ENCODE results near the gene FLNC. TPM values are rescaled to one million over a fixed set of nuclear protein-coding genes. Genes with fewer than 3 reads are reported as not detected.

FLNC gene
- total RNA-seq (2022; extraction: Qiagen RNA extraction), result 3.9 to 6.9 TPM (median 4.9 TPM) in 5 replicates

GRCh38 chr7:128830231-128831177 lies at the start of gene FLNC:
Gene FLNC, plus strand, starts transcription at chr7:128830406. Its CDS starts 232 bp downstream, at chr7:128830638.

GRCh38 chr7:128791121-128791971 lies 38.9 kb upstream of the FLNC start, which contains the start of gene CCDC136:
Gene CCDC136, plus strand, starts transcription at chr7:128791968. Its CDS starts 444 bp downstream, at chr7:128792412.

GRCh38 chr7:128862571-128863432 lies 32.6 kb downstream of the FLNC start, which contains the start of gene ATP6V1F:
Gene ATP6V1F, plus strand, starts transcription at chr7:128862856. Its CDS starts 49 bp downstream, at chr7:128862905.

Other genes with a start within 250 kb of the FLNC start
- gene GARIN1A, start 158.1 kb upstream of the FLNC start, total RNA-seq (2022; extraction: Qiagen RNA extraction), result 0.33 to 0.70 TPM (median 0.45 TPM) in 5 replicates
- 121 to 210 TPM (median 148 TPM) in 5 replicates for gene CALU, start 91.0 kb upstream of the FLNC start, total RNA-seq (2022; extraction: Qiagen RNA extraction)
- not detected in 5 replicates for gene OPN1SW, start 54.6 kb upstream of the FLNC start, total RNA-seq (2022; extraction: Qiagen RNA extraction)
- gene CCDC136, start 38.4 kb upstream of the FLNC start, total RNA-seq (2022; extraction: Qiagen RNA extraction), result 1.7 to 3.0 TPM (median 2.4 TPM) in 5 replicates
- 246 to 264 TPM (median 254 TPM) in 5 replicates for gene ATP6V1F, start 32.5 kb downstream of the FLNC start, total RNA-seq (2022; extraction: Qiagen RNA extraction)
- 0.14 to 0.25 TPM (median 0.22 TPM) in 5 replicates for gene KCP, start 80.3 kb downstream of the FLNC start, total RNA-seq (2022; extraction: Qiagen RNA extraction)
- gene IRF5, start 107.5 kb downstream of the FLNC start, total RNA-seq (2022; extraction: Qiagen RNA extraction), result 11.4 to 17.4 TPM (median 14.5 TPM) in 5 replicates
- 40.1 to 45.6 TPM (median 42.4 TPM) in 5 replicates for gene TNPO3, start 224.7 kb downstream of the FLNC start, total RNA-seq (2022; extraction: Qiagen RNA extraction)